ENCODE measurements around the gene FBXO46.

The FBXO46 gene

DNA sequence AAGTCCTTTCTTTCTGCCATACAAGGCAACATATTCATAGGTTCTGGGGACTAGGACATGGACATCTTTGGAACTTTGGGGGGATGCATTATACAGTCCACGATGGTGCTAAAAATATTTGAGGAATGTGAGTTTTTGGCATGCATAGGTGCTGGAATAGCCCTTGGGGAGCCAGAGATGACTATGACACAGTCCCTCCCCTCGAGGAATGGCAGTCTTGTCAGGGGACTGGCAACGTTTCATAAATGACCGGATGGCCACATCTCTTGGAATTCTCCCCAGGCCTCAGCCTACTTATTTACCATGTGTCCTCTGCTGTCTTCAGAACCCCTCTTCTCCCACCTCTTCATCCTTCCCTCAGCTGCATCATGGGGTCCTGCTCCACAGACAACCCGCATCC, 16.2 kb upstream of the FBXO46 start:
- H3K79me2 ChIP-seq (ENCODE audit: insufficient read depth, low read length): no peaks in the 10 kb centered on the region
- no peak overlapping the region for H3K4me2 ChIP-seq (ENCODE audit: low read depth, low read length, poor library complexity, severe bottlenecking)
- no peak overlapping the region for H3K4me3 ChIP-seq (ENCODE audit: low read length, poor library complexity, severe bottlenecking)
- H3K4me1 ChIP-seq (ENCODE audit: insufficient read depth, low read length, poor library complexity, severe bottlenecking): no peaks in the 10 kb centered on the region
- no peak overlapping the region for H3K9ac ChIP-seq (ENCODE audit: low read depth, low read length, poor library complexity, severe bottlenecking)
- H3K36me3 ChIP-seq (ENCODE audit: insufficient read depth, low read length): no peaks in the 10 kb centered on the region
- no peaks in the 10 kb centered on the region for H3K27me3 ChIP-seq (ENCODE audit: insufficient read depth, low read length, poor library complexity, severe bottlenecking)
- H3K9me2 ChIP-seq (replicated peaks; ENCODE audit: low read depth, low read length): no peaks in the 10 kb centered on the region
- TF ChIP-seq, protein P1, sequence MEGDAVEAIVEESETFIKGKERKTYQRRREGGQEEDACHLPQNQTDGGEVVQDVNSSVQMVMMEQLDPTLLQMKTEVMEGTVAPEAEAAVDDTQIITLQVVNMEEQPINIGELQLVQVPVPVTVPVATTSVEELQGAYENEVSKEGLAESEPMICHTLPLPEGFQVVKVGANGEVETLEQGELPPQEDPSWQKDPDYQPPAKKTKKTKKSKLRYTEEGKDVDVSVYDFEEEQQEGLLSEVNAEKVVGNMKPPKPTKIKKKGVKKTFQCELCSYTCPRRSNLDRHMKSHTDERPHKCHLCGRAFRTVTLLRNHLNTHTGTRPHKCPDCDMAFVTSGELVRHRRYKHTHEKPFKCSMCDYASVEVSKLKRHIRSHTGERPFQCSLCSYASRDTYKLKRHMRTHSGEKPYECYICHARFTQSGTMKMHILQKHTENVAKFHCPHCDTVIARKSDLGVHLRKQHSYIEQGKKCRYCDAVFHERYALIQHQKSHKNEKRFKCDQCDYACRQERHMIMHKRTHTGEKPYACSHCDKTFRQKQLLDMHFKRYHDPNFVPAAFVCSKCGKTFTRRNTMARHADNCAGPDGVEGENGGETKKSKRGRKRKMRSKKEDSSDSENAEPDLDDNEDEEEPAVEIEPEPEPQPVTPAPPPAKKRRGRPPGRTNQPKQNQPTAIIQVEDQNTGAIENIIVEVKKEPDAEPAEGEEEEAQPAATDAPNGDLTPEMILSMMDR (conservative IDR thresholded peaks at IDR 0.05; ENCODE audit: low read length): no peak
- H2AFZ ChIP-seq (ENCODE audit: low read length): no peak overlapping the region
- no peaks in the 10 kb centered on the region for H3K9me3 ChIP-seq (ENCODE audit: insufficient read depth, low read depth, low read length)
- H4K20me1 ChIP-seq (ENCODE audit: insufficient read depth, low read length, poor library complexity, severe bottlenecking): no peaks in the 10 kb centered on the region
- H3F3A ChIP-seq (ENCODE audit: low read depth): no peaks in the 10 kb centered on the region

DNA sequence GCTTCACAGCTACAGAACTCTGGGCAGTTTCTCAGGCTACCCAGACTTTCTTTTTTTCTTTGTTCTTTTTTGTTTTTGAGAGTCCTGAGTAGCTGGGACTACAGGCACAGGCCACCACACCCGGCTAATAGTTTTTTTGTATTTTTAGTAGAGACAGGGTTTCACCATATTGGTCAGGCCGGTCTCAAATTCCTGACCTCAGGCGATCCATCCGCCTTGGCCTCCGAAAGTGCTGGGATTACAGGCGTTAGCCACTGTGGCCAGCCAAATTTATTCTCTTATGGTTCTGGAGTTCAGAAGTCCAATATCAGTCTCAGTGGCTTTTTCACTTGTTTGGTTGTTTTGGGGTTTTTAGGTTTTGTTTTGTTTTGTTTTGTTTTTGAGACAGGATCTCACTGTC, 14.9 kb upstream of the FBXO46 start:
- H3F3A ChIP-seq (ENCODE audit: low read depth): no peaks in the 10 kb centered on the region
- no peaks in the 10 kb centered on the region for H3K27me3 ChIP-seq (ENCODE audit: insufficient read depth, low read length, poor library complexity, severe bottlenecking)
- no peak overlapping the region for H3K4me2 ChIP-seq (ENCODE audit: low read depth, low read length, poor library complexity, severe bottlenecking)
- TF ChIP-seq EZH2phosphoT487 (IDR thresholded peaks at IDR 0.05; ENCODE audit: borderline replicate concordance): no peak
- TF ChIP-seq, protein P1 (conservative IDR thresholded peaks at IDR 0.05; ENCODE audit: low read length): no peak
- no peaks in the 10 kb centered on the region for H3K36me3 ChIP-seq (ENCODE audit: insufficient read depth, low read length)
- H3K79me2 ChIP-seq (ENCODE audit: insufficient read depth, low read length): no peaks in the 10 kb centered on the region
- H3K9ac ChIP-seq (ENCODE audit: low read depth, low read length, poor library complexity, severe bottlenecking): no peak overlapping the region
- H3K9me3 ChIP-seq (ENCODE audit: insufficient read depth, low read depth, low read length): no peaks in the 10 kb centered on the region
- no peaks in the 10 kb centered on the region for H4K20me1 ChIP-seq (ENCODE audit: insufficient read depth, low read length, poor library complexity, severe bottlenecking)
- H3K4me3 ChIP-seq (ENCODE audit: low read length, poor library complexity, severe bottlenecking): no peak overlapping the region
- no peaks in the 10 kb centered on the region for H3K4me1 ChIP-seq (ENCODE audit: insufficient read depth, low read length, poor library complexity, severe bottlenecking)
- H3K9me2 ChIP-seq (replicated peaks; ENCODE audit: low read depth, low read length): no peaks in the 10 kb centered on the region
- no peak overlapping the region for H2AFZ ChIP-seq (ENCODE audit: low read length)

DNA sequence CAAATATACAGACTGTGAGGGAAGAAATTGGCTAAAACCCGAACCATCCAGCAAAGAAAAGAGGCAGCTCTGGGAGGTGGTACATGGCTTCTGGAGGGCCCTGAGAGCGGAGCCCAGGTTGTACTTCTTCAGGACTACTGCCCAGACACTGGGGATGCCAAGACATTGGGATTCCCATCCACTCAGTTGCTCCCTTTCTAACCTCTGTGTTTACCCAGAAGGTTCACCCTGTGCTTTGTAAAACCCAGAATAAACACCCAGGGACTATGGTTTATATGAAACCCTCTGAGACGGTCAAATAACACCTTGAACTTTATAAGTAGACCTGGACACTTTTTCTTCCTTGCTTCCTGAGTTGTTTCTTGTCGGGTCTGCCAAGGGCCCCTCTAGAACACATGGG, 12.3 kb upstream of the FBXO46 start:
- Histone ChIP-seq H3K79me2 (ENCODE audit: insufficient read depth, low read length) (no peaks in the 10 kb centered on the region), H3K4me1 (ENCODE audit: insufficient read depth, low read length, poor library complexity, severe bottlenecking) (no peaks in the 10 kb centered on the region), H3K9me3 (ENCODE audit: insufficient read depth, low read depth, low read length) (no peaks in the 10 kb centered on the region), H3K9me2 (replicated peaks; ENCODE audit: low read depth, low read length) (no peaks in the 10 kb centered on the region), H3K9ac (ENCODE audit: low read depth, low read length, poor library complexity, severe bottlenecking) (no peak overlapping the region), H3F3A (ENCODE audit: low read depth) (no peaks in the 10 kb centered on the region), H2AFZ (ENCODE audit: low read length) (no peak overlapping the region), H3K36me3 (ENCODE audit: insufficient read depth, low read length) (no peaks in the 10 kb centered on the region), H3K4me2 (ENCODE audit: low read depth, low read length, poor library complexity, severe bottlenecking) (no peak overlapping the region), H4K20me1 (ENCODE audit: insufficient read depth, low read length, poor library complexity, severe bottlenecking) (no peaks in the 10 kb centered on the region), H3K4me3 (ENCODE audit: low read length, poor library complexity, severe bottlenecking) (no peak overlapping the region), H3K27me3 (ENCODE audit: insufficient read depth, low read length, poor library complexity, severe bottlenecking) (no peaks in the 10 kb centered on the region)
- TF ChIP-seq EZH2phosphoT487 (IDR thresholded peaks at IDR 0.05; ENCODE audit: borderline replicate concordance): no peak
- TF ChIP-seq, protein P1 (conservative IDR thresholded peaks at IDR 0.05; ENCODE audit: low read length): no peak

All from Loucy (cell line).